Measurements from ENCODE around the gene TPCN2.

DNA sequence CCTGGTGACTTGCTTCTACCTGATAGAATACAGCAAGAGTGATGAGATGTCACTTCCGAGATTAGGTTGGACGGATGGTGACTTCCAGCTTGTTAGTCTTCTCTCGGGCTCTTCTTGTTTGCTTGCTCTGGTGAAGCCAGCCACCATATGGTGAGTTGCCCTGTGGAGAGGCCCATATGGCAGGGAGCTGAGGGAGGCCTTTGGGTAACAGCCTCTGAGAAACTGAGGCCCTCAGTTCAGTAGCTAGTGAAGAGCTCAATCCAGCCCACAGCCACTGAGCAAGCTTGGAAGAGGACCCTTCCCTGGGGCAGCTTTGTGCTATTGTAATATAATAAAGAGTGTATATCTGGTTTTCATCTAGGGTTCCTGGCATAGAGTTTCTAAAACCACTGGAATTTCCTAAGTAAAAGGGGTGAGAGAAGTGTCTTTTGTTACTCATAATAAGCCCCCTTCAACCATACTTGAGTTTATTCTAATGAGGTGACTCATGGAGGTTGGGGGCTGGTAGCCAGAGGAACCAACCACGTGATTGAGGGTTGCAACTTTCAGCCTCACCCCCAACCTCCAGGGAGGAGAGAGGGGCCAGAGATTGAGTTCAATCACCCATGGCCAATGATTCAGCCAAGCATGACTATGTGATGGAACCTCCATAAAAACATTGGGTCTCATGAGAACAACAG, 8.0 kb upstream of the TPCN2 start:
- TF ChIP-seq, protein P1, sequence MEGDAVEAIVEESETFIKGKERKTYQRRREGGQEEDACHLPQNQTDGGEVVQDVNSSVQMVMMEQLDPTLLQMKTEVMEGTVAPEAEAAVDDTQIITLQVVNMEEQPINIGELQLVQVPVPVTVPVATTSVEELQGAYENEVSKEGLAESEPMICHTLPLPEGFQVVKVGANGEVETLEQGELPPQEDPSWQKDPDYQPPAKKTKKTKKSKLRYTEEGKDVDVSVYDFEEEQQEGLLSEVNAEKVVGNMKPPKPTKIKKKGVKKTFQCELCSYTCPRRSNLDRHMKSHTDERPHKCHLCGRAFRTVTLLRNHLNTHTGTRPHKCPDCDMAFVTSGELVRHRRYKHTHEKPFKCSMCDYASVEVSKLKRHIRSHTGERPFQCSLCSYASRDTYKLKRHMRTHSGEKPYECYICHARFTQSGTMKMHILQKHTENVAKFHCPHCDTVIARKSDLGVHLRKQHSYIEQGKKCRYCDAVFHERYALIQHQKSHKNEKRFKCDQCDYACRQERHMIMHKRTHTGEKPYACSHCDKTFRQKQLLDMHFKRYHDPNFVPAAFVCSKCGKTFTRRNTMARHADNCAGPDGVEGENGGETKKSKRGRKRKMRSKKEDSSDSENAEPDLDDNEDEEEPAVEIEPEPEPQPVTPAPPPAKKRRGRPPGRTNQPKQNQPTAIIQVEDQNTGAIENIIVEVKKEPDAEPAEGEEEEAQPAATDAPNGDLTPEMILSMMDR (IDR thresholded peaks at IDR 0.05; ENCODE audit: poor library complexity, severe bottlenecking) = no peak
- TF ChIP-seq SMC3 (conservative IDR thresholded peaks at IDR 0.05; ENCODE audit: poor library complexity) = no peak
- TF ChIP-seq RAD21 (conservative IDR thresholded peaks at IDR 0.05) = no peak
- no peak for TF ChIP-seq TAF1 (IDR thresholded peaks at IDR 0.05; ENCODE audit: low read depth)

Measured in neural cell (in vitro differentiated cells).